ENCODE results near the gene MPP4. TPM values are rescaled to one million over a fixed set of nuclear protein-coding genes. Genes with fewer than 3 reads are reported as not detected.

MPP4 gene
- total RNA-seq, 1 experiment from 2014 or later, result not detected

DNA sequence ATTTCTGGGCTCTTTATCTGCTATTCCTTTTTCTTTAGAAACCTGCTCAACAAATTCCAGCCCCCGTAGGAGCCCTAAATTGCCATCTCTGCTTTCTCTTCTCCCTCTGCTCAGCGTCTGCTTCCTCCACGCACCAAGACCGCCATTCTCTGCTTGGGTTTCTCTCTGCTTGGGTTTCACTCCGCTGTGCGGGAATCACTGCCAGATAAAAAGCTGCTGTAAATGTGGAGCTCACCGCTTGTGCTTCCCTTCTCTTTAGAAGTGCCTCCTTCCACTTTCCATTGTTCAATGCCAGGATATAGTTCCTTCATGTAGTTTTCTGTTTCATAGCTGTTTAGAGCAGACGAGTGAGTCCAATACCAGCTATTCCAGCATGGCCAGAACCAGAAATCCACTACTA is 101.0 kb downstream of the MPP4 start:
- intact Hi-C loops (cut with micrococcal nuclease), result no loop called here
- Mint-ChIP-seq H3K27me3 (ENCODE audit: insufficient read depth, unreplicated experiment) (peaks cover 11% of the 10 kb centered on the region), H3K9me3 (ENCODE audit: unreplicated experiment) (peaks cover 10% of the 10 kb centered on the region), H3K36me3 (ENCODE audit: insufficient read depth, unreplicated experiment) (no peaks in the 10 kb centered on the region), H3K4me1 (ENCODE audit: insufficient read depth, unreplicated experiment) (no peaks in the 10 kb centered on the region), H3K4me3 (ENCODE audit: unreplicated experiment) (no peak overlapping the region), H3K27ac (ENCODE audit: low read depth, unreplicated experiment) (no peak overlapping the region)
- no TSS peak for BruUV-seq (replicated peaks)
- TF ChIP-seq, protein P1, sequence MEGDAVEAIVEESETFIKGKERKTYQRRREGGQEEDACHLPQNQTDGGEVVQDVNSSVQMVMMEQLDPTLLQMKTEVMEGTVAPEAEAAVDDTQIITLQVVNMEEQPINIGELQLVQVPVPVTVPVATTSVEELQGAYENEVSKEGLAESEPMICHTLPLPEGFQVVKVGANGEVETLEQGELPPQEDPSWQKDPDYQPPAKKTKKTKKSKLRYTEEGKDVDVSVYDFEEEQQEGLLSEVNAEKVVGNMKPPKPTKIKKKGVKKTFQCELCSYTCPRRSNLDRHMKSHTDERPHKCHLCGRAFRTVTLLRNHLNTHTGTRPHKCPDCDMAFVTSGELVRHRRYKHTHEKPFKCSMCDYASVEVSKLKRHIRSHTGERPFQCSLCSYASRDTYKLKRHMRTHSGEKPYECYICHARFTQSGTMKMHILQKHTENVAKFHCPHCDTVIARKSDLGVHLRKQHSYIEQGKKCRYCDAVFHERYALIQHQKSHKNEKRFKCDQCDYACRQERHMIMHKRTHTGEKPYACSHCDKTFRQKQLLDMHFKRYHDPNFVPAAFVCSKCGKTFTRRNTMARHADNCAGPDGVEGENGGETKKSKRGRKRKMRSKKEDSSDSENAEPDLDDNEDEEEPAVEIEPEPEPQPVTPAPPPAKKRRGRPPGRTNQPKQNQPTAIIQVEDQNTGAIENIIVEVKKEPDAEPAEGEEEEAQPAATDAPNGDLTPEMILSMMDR (IDR thresholded peaks at IDR 0.05; ENCODE audit: unreplicated experiment), result no peak
- DNase-seq (ENCODE audit: unreplicated experiment), result no peak
- ChIA-PET POLR2A (no interaction called here), CTCF (interaction anchor here (0.6 kb wide), 1 partner anchor 1283 kb away, joined by 3 read pairs; no protein-coding TSS in a partner anchor)

Other genes starting within 250 kb of the MPP4 start
- gene TRAK2, start 247.2 kb downstream of the MPP4 start, total RNA-seq (2022), result 11.5 and 19.9 TPM in 2 replicates
- 22.9 and 29.8 TPM in 2 replicates for gene STRADB, start 246.9 kb downstream of the MPP4 start, total RNA-seq (2022)
- 25.2 and 27.0 TPM in 2 replicates for gene TMEM237, start 55.1 kb downstream of the MPP4 start, total RNA-seq (2022)
- gene ALS2, start 82.3 kb upstream of the MPP4 start, total RNA-seq (2022), result 14.6 and 20.7 TPM in 2 replicates
- gene CDK15, start 107.9 kb upstream of the MPP4 start, total RNA-seq (2022), result not detected in 2 replicates